ENCODE data around the gene SERINC2.

DNA sequence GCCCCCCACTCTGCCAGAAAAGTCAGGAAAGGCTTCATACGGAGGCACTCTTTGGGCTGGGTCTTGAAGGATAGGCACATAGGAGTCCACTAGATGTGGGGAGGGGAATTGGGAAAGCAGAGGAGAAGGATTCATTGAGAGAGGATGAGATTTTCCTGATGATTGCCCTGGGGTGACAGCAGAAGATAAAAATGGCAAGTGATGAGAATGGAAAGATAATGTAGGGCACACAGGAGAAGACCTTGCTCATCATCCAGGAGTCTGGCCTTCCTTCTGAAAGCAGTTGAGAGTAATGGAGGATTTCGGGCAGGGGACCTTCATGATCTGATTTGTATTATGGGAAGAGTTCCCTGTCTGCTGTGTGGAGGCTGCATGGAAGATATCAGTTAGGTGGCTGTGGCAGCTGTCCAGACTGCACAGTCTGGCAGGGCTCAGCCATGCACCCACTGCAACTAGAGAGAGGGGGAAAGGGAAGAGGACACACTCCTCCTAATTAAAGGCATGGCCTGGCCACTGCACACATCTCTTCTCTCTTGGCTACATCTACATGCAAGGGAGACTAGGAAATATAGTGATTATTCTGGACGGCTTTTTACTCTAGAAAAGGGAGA lies 30.5 kb upstream of the SERINC2 start:
- TF ChIP-seq, protein P1, sequence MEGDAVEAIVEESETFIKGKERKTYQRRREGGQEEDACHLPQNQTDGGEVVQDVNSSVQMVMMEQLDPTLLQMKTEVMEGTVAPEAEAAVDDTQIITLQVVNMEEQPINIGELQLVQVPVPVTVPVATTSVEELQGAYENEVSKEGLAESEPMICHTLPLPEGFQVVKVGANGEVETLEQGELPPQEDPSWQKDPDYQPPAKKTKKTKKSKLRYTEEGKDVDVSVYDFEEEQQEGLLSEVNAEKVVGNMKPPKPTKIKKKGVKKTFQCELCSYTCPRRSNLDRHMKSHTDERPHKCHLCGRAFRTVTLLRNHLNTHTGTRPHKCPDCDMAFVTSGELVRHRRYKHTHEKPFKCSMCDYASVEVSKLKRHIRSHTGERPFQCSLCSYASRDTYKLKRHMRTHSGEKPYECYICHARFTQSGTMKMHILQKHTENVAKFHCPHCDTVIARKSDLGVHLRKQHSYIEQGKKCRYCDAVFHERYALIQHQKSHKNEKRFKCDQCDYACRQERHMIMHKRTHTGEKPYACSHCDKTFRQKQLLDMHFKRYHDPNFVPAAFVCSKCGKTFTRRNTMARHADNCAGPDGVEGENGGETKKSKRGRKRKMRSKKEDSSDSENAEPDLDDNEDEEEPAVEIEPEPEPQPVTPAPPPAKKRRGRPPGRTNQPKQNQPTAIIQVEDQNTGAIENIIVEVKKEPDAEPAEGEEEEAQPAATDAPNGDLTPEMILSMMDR (conservative IDR thresholded peaks at IDR 0.05) = no peak
- no peak for TF ChIP-seq ZFX (IDR thresholded peaks at IDR 0.05)
